Pancreas (tissue), 10 donors: ENCODE data around the gene DLG1. TPM values are rescaled to one million over a fixed set of nuclear protein-coding genes. Genes with fewer than 3 reads are reported as not detected.

Source experiments
- ATAC-seq, 4 donors: fragments of 200-7000 bp; cut with Tn5 transposase; one replicate each; pipeline versions ENCODE4 v1.8.0 to v1.9.1; 2020; ENCODE audit warnings: mild to moderate bottlenecking in 4 of 4, moderate library complexity in 4 of 4
- DNase-seq, 6 donors: peaks; one replicate each; pipeline ENCODE4 v3.0.0-alpha.2; 2020
- FAIRE-seq: peaks from 2 replicates; lab custom pipeline; 2012; peaks lifted over from hg19 to GRCh38; lab: Jason Lieb, UNC
- H3K27ac ChIP-seq, 4 donors: fragments of 200-600 bp; sonication (generic); 1 replicate in 3 of 4; 2 replicates in 1 of 4; pipeline versions ENCODE4 v1.5.0 to v1.8.0; 2020
- H3K27me3 ChIP-seq, 4 donors: fragments of 200-600 bp; one replicate each; pipeline ENCODE4 v1.8.0; 2021
- H3K36me3 ChIP-seq, 3 donors: fragments of 200-600 bp; sonication (generic) in 1 of 3; one replicate each; pipeline versions ENCODE4 v1.5.0 to v1.8.0; 2020 to 2021
- H3K4me1 ChIP-seq, 3 donors: fragments of 200-600 bp; one replicate each; pipeline ENCODE4 v1.8.0; 2021
- H3K4me3 ChIP-seq, 4 donors: fragments of 200-600 bp; sonication (generic) in 2 of 4; one replicate each; pipeline versions ENCODE4 v1.5.0 to v1.8.0; 2020 to 2021
- H3K9me3 ChIP-seq, 4 donors: fragments of 200-600 bp; one replicate each; pipeline ENCODE4 v1.8.0; 2021
- WGBS, 2 donors: extraction: QIAGEN DNeasy Blood & Tissue Kit; methylation state at CpG; one replicate each; pipeline ENCODE4 v1.1.7; 2013; 5-methylcytosine and 5-hydroxymethylcytosine counted together
- intact Hi-C, 3 donors: fragments of 100-400 bp; cut with DNase I; formaldehyde crosslinking; loops; one replicate each; pipeline versions ENCODE4 v1.11.1 to v1.14.2; 2022
- polyA plus RNA-seq, 2 donors: library from polyadenylated mRNA; stranded (reverse); fragments of 200-250 nt; gene quantifications; one replicate each; pipeline ENCODE4 v1.2.3, GENCODE V29; 2013
- total RNA-seq, 6 donors: library from RNA; stranded (reverse); fragmentation: NEBNext Ultra II Directional in 4 of 6; extraction: Animal tissue kit (Norgen Biotek cat#: 25700) in 4 of 6; gene quantifications; one replicate each; pipeline versions ENCODE4 v1.2.1 to v1.2.4, GENCODE V29; 2021 to 2023
- TF ChIP-seq, protein P1 (sequence below), 4 donors: fragments of 200-600 bp; sonication (generic) in 3 of 4; IDR thresholded peaks; one replicate each; pipeline versions ENCODE4 v1.5.0 to v1.8.0; 2021; ENCODE audit warnings: antibody characterized with exemption in 4 of 4
- donor health status: healthy with polysubstance abuse.
- donor health status: DM: no; HTN: no; CAD: no; lungs with moderate emphysema.
- donor health status: DM: no; HTN: no; CAD: no.
- donor health status: control.
- donor health status: control.
- donor health status: Bipolar disorder and iron deficiency.
- donor health status: DM: yes; HTN: yes; CAD: no.
- donor health status: DM: no; HTN: no; CAD: no.
- donor health status: DM: no; HTN: no; CAD: no.
- donor health status: DM: yes; HTN: yes; CAD: no.

Gene DLG1
- total and polyA plus RNA-seq, 8 donors: 15.9 to 47.9 (median 28.6) TPM

DNA sequence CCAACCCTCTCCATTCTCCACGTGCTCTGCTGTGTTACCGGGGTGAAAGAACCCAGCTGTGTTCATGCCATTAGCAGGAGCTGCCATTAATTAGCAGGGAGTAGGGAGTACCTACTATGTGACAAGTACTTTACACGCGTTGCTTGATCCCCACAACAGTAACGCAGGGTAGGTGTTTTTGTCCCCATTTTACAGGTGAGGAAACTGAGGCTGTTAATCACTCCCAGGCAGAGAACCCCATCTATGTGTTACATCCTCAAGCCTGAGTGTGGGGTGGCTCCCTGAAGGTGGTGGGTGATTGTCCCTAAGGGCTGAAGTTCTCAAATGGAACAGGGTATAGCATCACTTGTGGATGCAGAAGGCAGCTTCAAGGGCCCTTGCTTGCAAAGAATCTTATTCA is 291.6 kb downstream of the DLG1 start:
- no peaks in the 10 kb centered on the region for H3K27me3 ChIP-seq
- H3K27ac ChIP-seq: no peak overlapping the region
- no peaks in the 10 kb centered on the region for H3K9me3 ChIP-seq
- 92 to 97% methylated on average over 5 of the region's 5 CpGs for WGBS, 2 donors
- H3K4me1 ChIP-seq: peaks cover 0 to 2% (median 0%) of the 10 kb centered on the region in 3 donors
- H3K4me3 ChIP-seq: no peak overlapping the region
- intact Hi-C loops: no loop called here
- DNase-seq (no peak), FAIRE-seq (no peak), ATAC-seq (no peak)
- TF ChIP-seq, protein P1, sequence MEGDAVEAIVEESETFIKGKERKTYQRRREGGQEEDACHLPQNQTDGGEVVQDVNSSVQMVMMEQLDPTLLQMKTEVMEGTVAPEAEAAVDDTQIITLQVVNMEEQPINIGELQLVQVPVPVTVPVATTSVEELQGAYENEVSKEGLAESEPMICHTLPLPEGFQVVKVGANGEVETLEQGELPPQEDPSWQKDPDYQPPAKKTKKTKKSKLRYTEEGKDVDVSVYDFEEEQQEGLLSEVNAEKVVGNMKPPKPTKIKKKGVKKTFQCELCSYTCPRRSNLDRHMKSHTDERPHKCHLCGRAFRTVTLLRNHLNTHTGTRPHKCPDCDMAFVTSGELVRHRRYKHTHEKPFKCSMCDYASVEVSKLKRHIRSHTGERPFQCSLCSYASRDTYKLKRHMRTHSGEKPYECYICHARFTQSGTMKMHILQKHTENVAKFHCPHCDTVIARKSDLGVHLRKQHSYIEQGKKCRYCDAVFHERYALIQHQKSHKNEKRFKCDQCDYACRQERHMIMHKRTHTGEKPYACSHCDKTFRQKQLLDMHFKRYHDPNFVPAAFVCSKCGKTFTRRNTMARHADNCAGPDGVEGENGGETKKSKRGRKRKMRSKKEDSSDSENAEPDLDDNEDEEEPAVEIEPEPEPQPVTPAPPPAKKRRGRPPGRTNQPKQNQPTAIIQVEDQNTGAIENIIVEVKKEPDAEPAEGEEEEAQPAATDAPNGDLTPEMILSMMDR (IDR thresholded peaks at IDR 0.05): no peak
- no peaks in the 10 kb centered on the region for H3K36me3 ChIP-seq

- TF ChIP-seq, protein P1 (IDR thresholded peaks at IDR 0.05): no peak
- ATAC-seq (no peak), DNase-seq (peak in 2 of 6 donors; percentile 47 to 49), FAIRE-seq (no peak)
- H3K4me3 ChIP-seq: no peak overlapping the region
- H3K4me1 ChIP-seq: peaks cover 0 to 2% (median 0%) of the 10 kb centered on the region in 3 donors
- intact Hi-C loops: no loop called here
- H3K9me3 ChIP-seq: no peaks in the 10 kb centered on the region
- H3K36me3 ChIP-seq: no peaks in the 10 kb centered on the region
- H3K27ac ChIP-seq: no peak overlapping the region
- WGBS, 2 donors: 89 to 91% methylated on average over 11 of the region's 11 CpGs
- H3K27me3 ChIP-seq: no peaks in the 10 kb centered on the region
Observed at GRCh38 chr3:197006446-197006845, 292.0 kb downstream of the DLG1 start.

- DNase-seq: peak; percentile 39 to 81 (median 50)
- H3K4me1 ChIP-seq: peaks cover 0 to 2% (median 0%) of the 10 kb centered on the region in 3 donors
- H3K27ac ChIP-seq: peak overlapping the region; percentile 51 to 79 (median 70)
- intact Hi-C loops: no loop called here
- no peaks in the 10 kb centered on the region for H3K27me3 ChIP-seq
- 18 to 24% methylated on average over 47 to 61 of the region's 61 CpGs for WGBS, 2 donors
- H3K9me3 ChIP-seq: no peaks in the 10 kb centered on the region
- TF ChIP-seq, protein P1 (IDR thresholded peaks at IDR 0.05): no peak
- ATAC-seq: peak; percentile 15 to 54 (median 40)
- no peak for FAIRE-seq
- no peaks in the 10 kb centered on the region for H3K36me3 ChIP-seq
- H3K4me3 ChIP-seq: peak overlapping the region; percentile 42 to 69 (median 45)
Observed at GRCh38 chr3:197003461-197004385, 294.7 kb downstream of the DLG1 start.

DNA sequence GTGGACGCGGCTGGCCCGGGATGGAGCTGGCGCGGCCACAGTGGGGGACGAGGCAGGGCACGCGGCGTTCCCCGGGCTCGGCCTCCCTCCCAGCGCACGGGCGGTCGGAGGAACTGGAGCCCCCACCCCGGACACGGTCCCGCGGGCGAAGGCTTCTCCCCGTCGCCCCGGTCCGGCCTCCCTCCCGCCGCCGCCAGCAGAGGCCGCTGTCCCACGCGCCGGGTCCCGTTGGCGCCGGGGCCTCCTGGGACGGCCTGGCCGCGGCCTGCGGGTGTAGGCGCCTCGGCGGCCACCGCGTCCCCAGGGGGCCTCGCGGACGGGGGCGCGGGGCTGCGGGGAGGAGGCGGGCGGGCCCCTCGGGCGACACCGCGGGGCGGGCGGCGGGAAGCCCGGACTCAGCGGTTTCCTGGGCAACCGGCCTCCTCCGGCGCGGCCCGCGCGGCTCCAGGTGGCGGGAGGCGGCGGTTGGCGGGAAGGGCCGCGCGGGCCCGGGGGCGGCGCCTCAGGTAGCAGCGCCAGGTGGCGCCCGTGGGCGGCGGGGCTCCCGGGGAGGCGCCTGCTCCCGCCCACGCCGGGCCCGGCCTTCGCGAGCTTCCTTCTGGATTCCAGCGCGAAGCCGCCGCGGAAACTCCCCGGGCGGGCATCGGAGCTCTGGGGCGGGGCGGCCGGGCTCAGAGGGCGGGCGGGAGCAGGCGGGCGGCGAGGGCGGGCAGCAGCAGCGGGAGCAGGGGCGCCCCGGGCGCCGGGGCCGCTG is 295.5 kb downstream of the DLG1 start:
- no peaks in the 10 kb centered on the region for H3K9me3 ChIP-seq
- TF ChIP-seq, protein P1 (IDR thresholded peaks at IDR 0.05): peak; percentile 46 to 75 (median 61)
- peak; percentile 87 to 96 (median 91) for DNase-seq
- no peaks in the 10 kb centered on the region for H3K36me3 ChIP-seq
- no peak for FAIRE-seq
- H3K27me3 ChIP-seq: no peaks in the 10 kb centered on the region
- H3K27ac ChIP-seq: peak overlapping the region; percentile 51 to 79 (median 70)
- peak overlapping the region; percentile 42 to 69 (median 45) for H3K4me3 ChIP-seq
- intact Hi-C loops: no loop called here
- ATAC-seq: peak; percentile 85 to 92 (median 89)
- WGBS, 2 donors: 1% methylated on average over 37 to 113 of the region's 113 CpGs
- H3K4me1 ChIP-seq: peaks cover 0 to 2% (median 0%) of the 10 kb centered on the region in 3 donors
